Ishikawa (cell line): Measurements from ENCODE around the gene PRDM10.

ENCODE experiments used
- CEBPB ChIP-seq: IDR thresholded peaks from 2 replicates; pipeline ENCODE4 v1.6.1; 2012
- CREB1 ChIP-seq: IDR thresholded peaks from 2 replicates; pipeline ENCODE4 v1.6.1; 2012; ENCODE audit warnings: low read depth
- EGR1 ChIP-seq: IDR thresholded peaks from 2 replicates; pipeline ENCODE4 v1.6.1; 2012
- EP300 ChIP-seq: IDR thresholded peaks from 2 replicates; pipeline ENCODE4 v1.6.1; 2012; ENCODE audit warnings: borderline replicate concordance
- FOXM1 ChIP-seq: IDR thresholded peaks from 2 replicates; pipeline ENCODE4 v1.6.1; 2012; ENCODE audit warnings: low read depth, borderline replicate concordance
- MAX ChIP-seq: IDR thresholded peaks from 2 replicates; pipeline ENCODE4 v1.6.1; 2012
- NFIC ChIP-seq: IDR thresholded peaks from 2 replicates; pipeline ENCODE4 v1.6.1; 2012
- RAD21 ChIP-seq: IDR thresholded peaks from 2 replicates; pipeline ENCODE4 v1.6.1; 2012; ENCODE audit warnings: low read depth
- REST ChIP-seq: IDR thresholded peaks from 2 replicates; pipeline ENCODE4 v1.6.1; 2012; ENCODE audit warnings: low read depth, mild to moderate bottlenecking
- TAF1 ChIP-seq: IDR thresholded peaks from 2 replicates; pipeline ENCODE4 v1.6.1; 2012; ENCODE audit warnings: low read depth, mild to moderate bottlenecking
- TCF12 ChIP-seq: IDR thresholded peaks from 2 replicates; pipeline ENCODE4 v1.6.1; 2012; ENCODE audit warnings: low read depth
- TEAD4 ChIP-seq: IDR thresholded peaks from 2 replicates; pipeline ENCODE4 v1.6.1; 2012
- USF1 ChIP-seq: IDR thresholded peaks from 2 replicates; pipeline ENCODE4 v1.6.1; 2012
- YY1 ChIP-seq: IDR thresholded peaks from 2 replicates; pipeline ENCODE4 v1.6.1; 2012; ENCODE audit warnings: low read depth
- ZBTB7A ChIP-seq: IDR thresholded peaks from 2 replicates; pipeline ENCODE4 v1.6.1; 2012; ENCODE audit warnings: low read depth

Gene PRDM10

GRCh38 chr11:129881570-129882170 lies 121.0 kb downstream of the PRDM10 start:
- TF ChIP-seq FOXM1 (no peak), RAD21 (peak; percentile 59)

- TF ChIP-seq ZBTB7A (no peak), CREB1 (no peak), USF1 (no peak)
These were observed 122.3 kb downstream of the PRDM10 start for GRCh38 chr11:129880311-129880710.

GRCh38 chr11:129871914-129872313 lies 130.7 kb downstream of the PRDM10 start:
- TF ChIP-seq CEBPB (no peak), YY1 (no peak), REST (no peak)

- TF ChIP-seq CEBPB (no peak), FOXM1 (no peak), MAX (no peak), REST (no peak), NFIC (no peak), YY1 (no peak)
These were observed 136.3 kb downstream of the PRDM10 start for GRCh38 chr11:129866311-129866710.

GRCh38 chr11:129865701-129866100 lies 136.9 kb downstream of the PRDM10 start:
- no peak for TF ChIP-seq CREB1
- no peak for TF ChIP-seq REST
- no peak for TF ChIP-seq EGR1

GRCh38 chr11:129864811-129865210 lies 137.8 kb downstream of the PRDM10 start:
- TF ChIP-seq YY1 (no peak), CEBPB (no peak), TAF1 (no peak), CREB1 (no peak), TEAD4 (no peak), ZBTB7A (no peak), MAX (no peak), EP300 (no peak), TCF12 (no peak), USF1 (no peak), NFIC (no peak), EGR1 (no peak)
